ENCODE results near the gene IFNAR1.
"Not testable (repeated sequence)": the region's sequence is repeated elsewhere in the genome, so short reads cannot be mapped to it uniquely, and the experiment has no call there.

The IFNAR1 gene

DNA sequence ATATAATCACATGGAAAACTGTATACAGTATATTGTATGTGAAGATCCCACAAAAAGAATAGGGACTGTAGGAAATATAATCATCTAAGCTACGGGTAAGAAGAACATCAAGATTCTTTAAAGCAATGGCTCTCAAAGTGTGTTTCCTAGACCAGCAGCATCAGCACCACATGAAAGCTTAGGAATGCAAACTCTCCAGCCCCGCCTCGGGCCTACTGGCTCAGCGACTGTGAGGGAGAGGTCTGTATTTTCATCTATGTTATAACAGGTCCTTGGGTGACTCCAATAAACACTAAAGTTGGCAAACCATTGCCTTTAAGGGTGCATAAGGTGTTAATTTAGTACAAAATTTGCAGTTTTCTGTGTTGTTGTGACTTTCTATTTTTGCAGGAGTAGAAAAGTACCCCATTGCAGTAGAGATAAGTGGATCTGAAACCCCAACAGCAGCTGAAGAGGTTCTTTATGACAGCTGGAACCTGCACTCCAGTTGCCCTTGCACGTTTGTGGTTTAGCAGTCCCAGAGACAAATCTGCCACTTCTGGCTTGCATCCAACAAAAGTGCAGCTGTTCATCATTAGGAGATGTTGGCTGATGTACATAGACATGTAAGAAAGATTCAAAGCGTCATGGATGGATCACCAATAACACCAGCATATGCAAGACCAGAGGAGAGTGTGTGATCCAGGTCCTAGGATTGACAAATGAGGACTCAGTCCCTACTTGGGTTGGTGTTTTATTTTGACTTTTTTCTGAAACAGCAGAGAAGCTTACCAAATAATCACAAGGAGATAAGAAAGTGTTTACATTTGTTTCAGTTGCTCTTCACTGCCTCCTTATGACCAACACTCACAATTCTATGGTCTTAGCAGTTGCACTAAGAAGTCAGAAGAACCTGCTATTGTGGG, 15.9 kb upstream of the IFNAR1 start:
- no peak for DNase-seq (ENCODE audit: low read depth)

GRCh38 chr21:33309778-33310177, 15.0 kb upstream of the IFNAR1 start:
- DNase-seq (ENCODE audit: low read depth): no peak

- DNase-seq (ENCODE audit: low read depth): no peak
Measured at GRCh38 chr21:33312121-33312520, 12.6 kb upstream of the IFNAR1 start.

DNA sequence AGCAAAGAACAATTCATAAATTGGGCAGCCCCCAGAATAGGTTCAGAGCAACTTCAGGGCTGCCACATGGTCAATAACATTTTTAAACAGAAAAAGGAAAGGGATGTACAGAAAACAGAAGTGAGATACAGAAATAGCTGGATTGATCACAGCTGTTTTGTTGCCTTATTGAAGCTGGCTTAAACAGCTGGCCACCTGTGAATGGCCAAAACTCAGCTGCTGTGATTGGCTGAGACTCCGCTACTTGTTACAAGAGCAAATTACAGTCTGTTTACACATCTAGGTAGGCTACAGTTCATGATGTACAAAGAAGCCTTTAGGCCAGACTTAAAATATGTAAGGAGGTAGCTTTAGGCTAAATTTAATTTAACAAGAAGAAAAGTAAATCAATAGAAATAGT, 11.6 kb upstream of the IFNAR1 start:
- DNase-seq (ENCODE audit: low read depth): no peak

DNA sequence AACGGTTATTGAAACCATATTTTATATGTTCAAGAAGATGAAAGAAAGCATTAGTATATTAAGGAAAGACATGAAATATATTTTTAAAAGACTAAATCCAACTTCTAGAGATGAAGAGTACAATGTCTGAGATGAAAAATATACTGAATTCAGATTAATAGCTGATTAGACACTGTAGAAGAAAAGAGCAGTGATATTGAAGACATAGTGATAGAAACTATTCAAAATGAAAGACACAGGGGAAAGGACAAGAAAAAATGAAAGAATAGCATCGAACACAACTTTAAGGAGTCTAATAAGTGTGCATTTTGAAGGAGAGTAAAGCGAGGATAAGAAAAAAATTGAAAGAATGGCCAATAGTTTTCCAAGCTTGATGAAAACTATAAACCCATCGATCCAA, 11.2 kb upstream of the IFNAR1 start:
- no peak for DNase-seq (ENCODE audit: low read depth)

GRCh38 chr21:33314111-33314510, 10.7 kb upstream of the IFNAR1 start:
- no peak for DNase-seq (ENCODE audit: low read depth)

DNA sequence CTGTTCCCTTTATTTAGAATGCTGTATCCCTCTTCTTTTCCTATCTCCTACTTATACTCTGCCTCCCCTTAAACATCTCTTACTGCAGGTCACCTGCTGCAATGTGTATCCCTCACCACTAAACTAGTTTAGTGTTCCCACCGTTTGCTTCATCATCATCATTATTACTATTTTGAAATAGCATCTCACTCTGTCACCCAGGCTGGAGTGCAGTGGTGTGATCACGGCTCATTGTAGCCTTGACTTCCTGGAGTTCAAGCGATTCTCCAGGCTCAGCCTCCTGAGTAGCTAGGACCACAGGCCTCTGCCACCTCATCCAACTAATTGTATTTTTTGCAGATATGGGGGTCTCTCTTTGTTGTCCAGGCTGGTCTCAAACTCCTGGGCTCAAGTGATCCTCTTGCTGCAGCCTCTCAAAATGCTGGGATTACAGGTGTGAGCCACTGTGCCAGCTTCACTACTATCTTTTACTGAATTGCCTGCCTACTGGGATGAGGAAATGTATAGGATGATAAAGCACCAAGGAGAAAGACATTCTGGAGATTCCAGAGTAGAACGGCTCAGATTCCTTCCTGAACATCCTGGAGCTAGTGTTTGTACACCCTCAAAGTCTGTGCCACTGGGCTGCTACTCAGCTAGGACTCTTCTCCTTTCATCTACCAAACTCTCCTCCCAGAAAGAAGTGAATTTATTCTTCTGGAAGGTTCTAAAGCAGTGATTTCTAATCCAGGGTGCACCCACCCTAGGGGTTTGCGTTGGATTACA, 8.6 kb upstream of the IFNAR1 start:
- no peak for DNase-seq (ENCODE audit: low read depth)

DNA sequence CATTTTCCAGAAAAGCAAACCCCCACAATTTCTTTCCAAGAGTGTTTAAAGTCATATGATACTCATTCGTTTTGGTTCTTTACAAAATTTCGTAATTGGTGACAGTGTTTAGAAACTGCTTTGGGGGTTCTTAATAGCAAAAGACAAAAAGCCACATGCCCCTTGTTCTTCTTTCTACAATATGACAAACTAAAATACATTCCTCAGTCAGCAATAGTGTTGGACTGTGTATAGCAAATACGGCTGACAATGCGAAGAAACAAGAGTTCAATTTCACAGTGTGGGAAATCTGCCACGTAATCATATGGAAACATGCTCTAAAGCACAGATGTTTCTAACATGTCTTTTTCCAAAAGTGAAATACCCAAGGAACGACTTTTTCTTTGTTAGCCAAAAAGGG, 7.6 kb upstream of the IFNAR1 start:
- DNase-seq (ENCODE audit: low read depth): no peak

DNA sequence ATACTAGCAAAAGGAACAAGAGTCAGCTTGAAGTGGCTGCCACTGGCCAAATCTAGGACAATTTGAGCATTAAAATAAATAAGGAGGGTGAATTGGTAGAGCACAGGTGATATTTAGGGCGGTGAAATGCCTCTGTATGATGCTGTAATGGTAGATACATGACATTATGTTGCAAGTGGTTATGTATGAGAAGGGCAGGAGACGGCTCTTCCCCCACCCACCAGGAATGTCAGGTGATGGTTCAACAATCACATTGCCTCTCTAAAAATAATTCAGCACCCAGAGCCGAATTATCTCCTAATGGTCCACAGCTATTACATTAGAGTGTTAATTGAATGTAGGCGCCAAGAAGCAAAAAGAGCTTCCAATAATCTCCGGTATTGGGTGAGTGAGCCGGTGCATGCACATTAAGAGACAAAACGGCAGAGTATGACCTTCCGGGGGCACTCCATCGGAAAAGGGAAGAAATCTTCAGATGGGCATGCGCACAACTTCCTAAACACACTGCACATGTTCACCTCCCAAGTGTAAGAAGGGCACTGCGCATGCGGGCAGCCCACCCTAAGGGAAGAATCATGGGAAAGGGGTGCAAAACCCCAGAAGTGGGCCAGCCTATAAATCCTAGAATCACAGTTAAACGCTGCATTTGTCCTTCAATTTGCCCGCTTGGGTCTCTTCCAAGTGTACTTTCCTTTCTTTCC, 6.8 kb upstream of the IFNAR1 start:
- DNase-seq (ENCODE audit: low read depth): no peak

DNA sequence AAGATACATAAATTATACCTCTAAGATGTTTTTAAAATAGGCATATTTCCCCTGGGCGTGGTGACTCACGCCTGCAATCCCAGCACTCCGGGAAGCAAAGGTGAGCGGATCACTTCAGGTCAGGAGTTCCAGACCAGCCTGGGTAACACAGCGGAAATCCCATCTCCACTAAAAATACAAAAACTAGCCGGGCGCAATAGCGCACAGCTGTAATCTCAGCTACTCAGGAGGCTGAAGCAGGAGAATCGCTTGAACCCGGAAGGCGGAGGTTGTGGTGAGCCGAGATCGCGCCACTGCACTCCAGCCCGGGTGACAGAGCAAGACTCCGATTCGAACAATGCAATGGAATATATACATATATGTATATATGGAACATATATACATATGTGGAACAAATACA, 3.8 kb upstream of the IFNAR1 start:
- not testable (repeated sequence) for DNase-seq (ENCODE audit: low read depth)

- DNase-seq (ENCODE audit: low read depth): not testable (repeated sequence)
Measured at GRCh38 chr21:33323610-33324009, 1.2 kb upstream of the IFNAR1 start.

- DNase-seq (ENCODE audit: low read depth): peak; percentile 58
Measured at GRCh38 chr21:33325222-33326067, 675 bp downstream of the IFNAR1 start.

DNA sequence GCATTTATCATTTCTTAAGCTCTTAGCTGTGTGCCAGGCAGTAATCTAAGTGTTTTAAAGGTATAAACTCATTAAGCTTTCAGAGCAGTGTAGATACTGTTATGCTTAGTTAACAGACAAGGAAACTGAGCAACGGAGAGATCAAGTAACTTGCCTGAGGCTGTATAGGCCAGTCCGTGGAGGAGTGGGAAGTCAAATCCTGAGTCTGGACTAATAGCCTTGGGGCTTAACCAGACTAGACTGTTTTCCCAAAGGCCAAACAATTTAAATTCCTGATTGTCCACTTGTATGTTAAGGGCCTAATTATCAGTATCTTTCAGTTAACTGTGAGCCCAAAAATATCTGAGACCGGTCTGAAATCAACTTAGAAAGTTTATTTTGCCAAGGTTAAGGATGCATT, 2.6 kb downstream of the IFNAR1 start:
- DNase-seq (ENCODE audit: low read depth): no peak

DNA sequence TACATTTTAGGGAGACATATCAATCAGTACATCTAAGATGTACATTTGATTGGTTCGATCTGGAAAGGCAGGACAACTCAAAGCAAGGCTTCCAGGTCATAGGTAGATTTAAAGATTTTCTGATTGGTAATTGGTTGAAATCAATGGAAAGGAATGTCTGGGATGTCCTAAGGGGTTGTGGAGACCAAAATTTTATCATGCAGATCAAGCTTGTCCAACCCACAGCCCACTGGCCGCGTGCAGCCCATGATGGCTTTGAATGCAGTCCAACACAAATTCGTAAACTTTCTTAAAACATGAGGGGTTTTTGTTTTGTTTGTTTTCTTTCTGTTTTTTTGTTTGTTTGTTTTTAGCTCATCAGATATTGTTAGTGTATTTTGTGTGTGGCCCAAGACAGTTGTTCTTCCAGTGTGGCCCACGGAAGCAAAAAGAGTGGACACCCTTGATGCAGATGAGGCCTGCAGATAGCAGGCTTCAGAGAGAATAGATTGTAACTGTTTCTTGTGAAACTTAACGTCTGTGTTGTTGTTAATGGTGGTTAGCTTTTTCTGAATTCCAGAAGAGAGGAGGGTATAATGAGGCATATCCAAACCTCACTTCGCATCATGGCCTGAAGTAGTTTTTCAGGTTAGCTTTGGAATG, 3.1 kb downstream of the IFNAR1 start:
- DNase-seq (ENCODE audit: low read depth): no peak

- DNase-seq (ENCODE audit: low read depth): no peak
Measured at GRCh38 chr21:33330726-33331125, 6.0 kb downstream of the IFNAR1 start.

DNA sequence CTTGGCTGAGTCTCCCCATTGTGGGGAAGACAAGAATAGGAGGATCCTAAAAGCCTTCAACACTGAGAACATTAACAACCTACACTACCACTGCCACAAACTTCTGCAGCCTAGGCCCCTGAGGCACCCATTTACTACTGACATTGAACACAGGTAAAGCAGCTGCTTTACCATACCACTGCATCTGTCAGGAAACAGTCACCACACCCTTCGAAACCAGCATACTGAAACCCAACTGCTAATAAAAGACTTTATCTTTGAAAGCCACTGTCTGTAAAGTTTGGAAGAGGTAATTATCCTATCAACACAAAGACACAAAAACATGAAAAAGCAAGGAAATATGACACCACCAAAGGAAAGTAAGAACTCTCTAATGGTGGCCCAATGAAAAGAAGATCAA, 7.4 kb downstream of the IFNAR1 start:
- no peak for DNase-seq (ENCODE audit: low read depth)

DNA sequence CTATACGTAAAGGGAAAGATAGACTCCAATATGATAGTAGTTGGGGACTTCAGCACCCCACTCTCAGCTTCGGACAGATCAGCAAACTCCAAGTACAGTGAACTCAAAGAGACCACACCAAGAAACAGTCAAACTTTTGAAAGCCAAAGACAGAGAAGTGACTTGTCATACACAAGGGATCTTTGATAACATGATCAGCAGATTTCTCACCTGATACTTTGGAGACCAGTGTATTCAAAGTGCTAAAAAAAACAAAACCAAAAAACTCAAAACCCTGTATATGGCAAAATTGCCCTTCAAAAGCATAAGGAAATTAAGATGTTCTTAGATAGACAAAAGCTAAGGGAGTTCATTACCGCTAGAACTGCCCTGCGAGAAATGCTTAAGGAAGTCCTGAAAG, 9.4 kb downstream of the IFNAR1 start:
- no peak for DNase-seq (ENCODE audit: low read depth)

GRCh38 chr21:33334824-33335223, 10.1 kb downstream of the IFNAR1 start:
- no peak for DNase-seq (ENCODE audit: low read depth)

DNA sequence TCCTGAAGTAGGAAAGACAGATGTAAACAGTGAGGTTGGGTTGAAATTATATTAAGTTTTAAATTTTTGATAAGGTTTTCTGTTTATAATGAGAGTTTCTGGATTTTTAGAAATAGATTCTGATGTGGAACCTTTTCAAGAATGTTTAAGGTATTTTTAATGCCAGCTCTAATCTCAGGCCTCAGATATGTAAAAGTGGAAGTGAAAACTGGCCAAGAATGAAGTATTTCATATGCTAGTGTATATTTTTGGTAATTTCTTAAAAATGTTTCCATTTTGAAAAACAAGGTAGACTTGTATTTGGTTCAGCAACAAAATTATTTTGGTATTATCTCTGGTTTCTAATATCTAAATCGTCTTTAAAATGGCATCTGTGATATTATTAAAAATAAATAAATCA, 14.4 kb downstream of the IFNAR1 start:
- DNase-seq (ENCODE audit: low read depth): no peak

DNA sequence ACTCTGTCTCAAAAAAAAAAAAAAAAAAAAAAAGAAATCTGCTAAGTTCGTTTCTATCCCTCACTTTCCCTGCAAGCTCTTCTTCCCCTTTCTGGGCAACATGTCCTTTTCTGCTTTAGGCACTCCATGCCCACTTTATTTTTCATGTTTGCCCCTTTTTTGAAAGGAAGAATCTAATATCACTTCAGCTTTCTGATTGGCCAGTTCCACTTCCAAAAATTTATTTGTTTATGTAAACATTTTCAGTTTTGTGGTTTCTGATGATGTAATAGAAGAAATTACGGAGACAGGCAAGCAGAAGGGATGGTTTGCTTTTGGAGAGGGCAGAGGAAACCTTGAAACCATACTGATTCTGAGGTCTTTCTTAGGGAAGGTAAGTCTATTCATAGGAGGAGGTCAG, 15.1 kb downstream of the IFNAR1 start:
- DNase-seq (ENCODE audit: low read depth): no peak

- DNase-seq (ENCODE audit: low read depth): no peak
Measured at GRCh38 chr21:33345751-33346238, 21.0 kb downstream of the IFNAR1 start.
